Endodermal cell (in vitro differentiated cells): ENCODE measurements around the gene ATP1A4. TPM values are rescaled to one million over a fixed set of nuclear protein-coding genes. Genes with fewer than 3 reads are reported as not detected.

ENCODE experiments used
- DNase-seq: peaks from one replicate; pipeline ENCODE4 v3.0.0-alpha.2; 2017
- H3K27ac ChIP-seq: 2 replicates; pipeline ENCODE4 v1.5.1; 2013; ENCODE audit warnings: mild to moderate bottlenecking, low read depth, low read length, moderate library complexity
- H3K27me3 ChIP-seq: 2 replicates; pipeline ENCODE4 v1.6.1; 2013; ENCODE audit warnings: mild to moderate bottlenecking, low read length, moderate library complexity; ENCODE audit not compliant: insufficient read depth, control insufficient read depth, poor library complexity, severe bottlenecking
- H3K36me3 ChIP-seq: 2 replicates; pipeline ENCODE4 v1.7.0; 2013; ENCODE audit warnings: mild to moderate bottlenecking, low read length, moderate library complexity; ENCODE audit not compliant: control insufficient read depth, insufficient read depth
- H3K4me1 ChIP-seq: one replicate; pipeline ENCODE4 v1.7.0; 2013; ENCODE audit warnings: low read length; ENCODE audit not compliant: control insufficient read depth, insufficient read depth
- H3K4me3 ChIP-seq: 2 replicates; pipeline ENCODE4 v1.5.1; 2013; ENCODE audit warnings: mild to moderate bottlenecking, low read length, moderate library complexity
- H3K9ac ChIP-seq: 2 replicates; pipeline ENCODE4 v1.6.1; 2013; ENCODE audit warnings: mild to moderate bottlenecking, low read length, moderate library complexity; ENCODE audit not compliant: poor library complexity, severe bottlenecking; ENCODE audit errors: extremely low read depth
- H3K9me3 ChIP-seq: 2 replicates; pipeline ENCODE4 v1.6.1; 2013; ENCODE audit warnings: mild to moderate bottlenecking, low read length, moderate library complexity; ENCODE audit not compliant: control insufficient read depth
- H3K27ac Mint-ChIP-seq: 2 replicates; pipeline ENCODE4 v1.8.0; 2020; ENCODE audit warnings: mixed read lengths
- H3K27me3 Mint-ChIP-seq: 2 replicates; pipeline ENCODE4 v1.8.0; 2021; ENCODE audit warnings: mild to moderate bottlenecking, mixed read lengths; ENCODE audit not compliant: insufficient read depth
- H3K36me3 Mint-ChIP-seq: 2 replicates; pipeline ENCODE4 v1.8.0; 2020; ENCODE audit warnings: low read depth, mixed read lengths
- H3K4me1 Mint-ChIP-seq: 2 replicates; pipeline ENCODE4 v1.8.0; 2020; ENCODE audit warnings: mixed read lengths
- H3K4me3 Mint-ChIP-seq: 2 replicates; pipeline ENCODE4 v1.8.0; 2020; ENCODE audit warnings: mild to moderate bottlenecking, moderate library complexity, mixed read lengths
- H3K9me3 Mint-ChIP-seq: 2 replicates; pipeline ENCODE4 v1.8.0; 2020; ENCODE audit warnings: mild to moderate bottlenecking, mixed read lengths
- WGBS, 2 experiments: methylation state at CpG; one replicate each; pipeline versions ENCODE4 v1.1.5 to v1.1.7; 2013; ENCODE audit warnings: missing lambda C conversion rate in 2 of 2, mixed read lengths in 1 of 2; ENCODE audit not compliant: insufficient coverage in 1 of 2, insufficient read length in 1 of 2; 5-methylcytosine and 5-hydroxymethylcytosine counted together
- total RNA-seq, 2 donors: library from RNA; stranded (reverse); fragmentation: NEBNext Ultra II Directional in 1 of 2; extraction: Animal tissue kit (Norgen Biotek cat#: 25700) in 1 of 2; gene quantifications; 2 replicates in 1 of 2; 3 replicates in 1 of 2; pipeline ENCODE4 v1.2.1, GENCODE V29; 2021
- TF ChIP-seq, protein P1 (sequence below): fragments of 200-600 bp; sonication (generic); conservative IDR thresholded peaks from 2 replicates; pipeline ENCODE4 v1.5.0; 2021; ENCODE audit warnings: antibody characterized with exemption, mild to moderate bottlenecking

The ATP1A4 gene
- total RNA-seq, 2 donors from 2014 or later = 0.55 to 0.75 TPM

DNA sequence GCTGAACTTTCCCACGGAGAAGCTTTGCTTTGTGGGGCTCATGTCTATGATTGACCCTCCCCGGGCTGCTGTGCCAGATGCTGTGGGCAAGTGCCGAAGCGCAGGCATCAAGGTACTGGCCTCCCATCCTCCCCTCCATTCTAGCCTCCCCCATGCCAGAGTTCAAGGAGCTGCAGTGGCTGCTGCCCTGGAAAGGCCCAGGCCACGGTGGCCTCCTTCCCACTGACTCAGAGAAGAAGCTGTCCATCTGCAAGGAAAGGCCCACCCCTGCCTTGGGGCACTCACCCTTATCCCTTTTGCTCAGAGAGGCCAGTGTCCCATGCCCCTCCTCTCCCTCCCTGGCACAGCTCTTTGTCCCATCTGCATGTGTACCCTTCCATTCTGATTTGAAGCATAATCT lies 20.9 kb upstream of the ATP1A4 start:
- Mint-ChIP-seq H3K27me3 (no peaks in the 10 kb centered on the region), H3K27ac (no peak overlapping the region), H3K4me1 (no peaks in the 10 kb centered on the region), H3K4me3 (no peak overlapping the region), H3K9me3 (no peaks in the 10 kb centered on the region), H3K36me3 (no peaks in the 10 kb centered on the region)
- H3K9ac ChIP-seq = no peak overlapping the region
- no peak overlapping the region for H3K4me3 ChIP-seq
- TF ChIP-seq, protein P1, sequence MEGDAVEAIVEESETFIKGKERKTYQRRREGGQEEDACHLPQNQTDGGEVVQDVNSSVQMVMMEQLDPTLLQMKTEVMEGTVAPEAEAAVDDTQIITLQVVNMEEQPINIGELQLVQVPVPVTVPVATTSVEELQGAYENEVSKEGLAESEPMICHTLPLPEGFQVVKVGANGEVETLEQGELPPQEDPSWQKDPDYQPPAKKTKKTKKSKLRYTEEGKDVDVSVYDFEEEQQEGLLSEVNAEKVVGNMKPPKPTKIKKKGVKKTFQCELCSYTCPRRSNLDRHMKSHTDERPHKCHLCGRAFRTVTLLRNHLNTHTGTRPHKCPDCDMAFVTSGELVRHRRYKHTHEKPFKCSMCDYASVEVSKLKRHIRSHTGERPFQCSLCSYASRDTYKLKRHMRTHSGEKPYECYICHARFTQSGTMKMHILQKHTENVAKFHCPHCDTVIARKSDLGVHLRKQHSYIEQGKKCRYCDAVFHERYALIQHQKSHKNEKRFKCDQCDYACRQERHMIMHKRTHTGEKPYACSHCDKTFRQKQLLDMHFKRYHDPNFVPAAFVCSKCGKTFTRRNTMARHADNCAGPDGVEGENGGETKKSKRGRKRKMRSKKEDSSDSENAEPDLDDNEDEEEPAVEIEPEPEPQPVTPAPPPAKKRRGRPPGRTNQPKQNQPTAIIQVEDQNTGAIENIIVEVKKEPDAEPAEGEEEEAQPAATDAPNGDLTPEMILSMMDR = no peak
- no peak overlapping the region for H3K27ac ChIP-seq
- no peaks in the 10 kb centered on the region for H3K4me1 ChIP-seq
- WGBS, 2 experiments = 91 to 100% methylated on average over 5 of the region's 5 CpGs
- no peak for DNase-seq
- H3K36me3 ChIP-seq = no peaks in the 10 kb centered on the region
- no peaks in the 10 kb centered on the region for H3K27me3 ChIP-seq
- H3K9me3 ChIP-seq = no peaks in the 10 kb centered on the region

DNA sequence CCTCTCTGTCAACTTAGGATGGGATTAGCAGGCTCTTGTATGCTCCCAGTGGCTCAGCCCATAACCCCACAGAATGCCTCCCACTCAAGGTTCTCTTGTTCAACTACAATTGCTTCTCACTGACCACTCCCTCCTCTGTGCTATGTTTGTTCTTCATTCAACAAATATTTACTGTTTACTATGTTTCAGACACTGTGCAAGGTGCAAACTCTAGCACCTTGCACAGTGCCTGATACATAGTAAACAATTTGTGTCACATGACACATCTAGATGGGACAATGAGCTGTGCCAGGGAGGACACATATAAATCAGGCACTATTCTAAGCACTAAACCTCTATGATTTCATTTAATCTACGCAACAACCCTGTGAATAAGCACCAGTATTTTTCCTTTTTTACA lies 20.5 kb upstream of the ATP1A4 start:
- no peaks in the 10 kb centered on the region for H3K4me1 ChIP-seq
- TF ChIP-seq, protein P1 = no peak
- Mint-ChIP-seq H3K4me3 (no peak overlapping the region), H3K4me1 (no peaks in the 10 kb centered on the region), H3K27me3 (no peaks in the 10 kb centered on the region), H3K36me3 (no peaks in the 10 kb centered on the region), H3K9me3 (no peaks in the 10 kb centered on the region), H3K27ac (no peak overlapping the region)
- no peaks in the 10 kb centered on the region for H3K9me3 ChIP-seq
- WGBS, 2 experiments = 80 to 89% methylated on average over 1 of the region's 1 CpG
- H3K4me3 ChIP-seq = no peak overlapping the region
- H3K27ac ChIP-seq = no peak overlapping the region
- H3K9ac ChIP-seq = no peak overlapping the region
- no peak for DNase-seq
- no peaks in the 10 kb centered on the region for H3K27me3 ChIP-seq
- H3K36me3 ChIP-seq = no peaks in the 10 kb centered on the region

DNA sequence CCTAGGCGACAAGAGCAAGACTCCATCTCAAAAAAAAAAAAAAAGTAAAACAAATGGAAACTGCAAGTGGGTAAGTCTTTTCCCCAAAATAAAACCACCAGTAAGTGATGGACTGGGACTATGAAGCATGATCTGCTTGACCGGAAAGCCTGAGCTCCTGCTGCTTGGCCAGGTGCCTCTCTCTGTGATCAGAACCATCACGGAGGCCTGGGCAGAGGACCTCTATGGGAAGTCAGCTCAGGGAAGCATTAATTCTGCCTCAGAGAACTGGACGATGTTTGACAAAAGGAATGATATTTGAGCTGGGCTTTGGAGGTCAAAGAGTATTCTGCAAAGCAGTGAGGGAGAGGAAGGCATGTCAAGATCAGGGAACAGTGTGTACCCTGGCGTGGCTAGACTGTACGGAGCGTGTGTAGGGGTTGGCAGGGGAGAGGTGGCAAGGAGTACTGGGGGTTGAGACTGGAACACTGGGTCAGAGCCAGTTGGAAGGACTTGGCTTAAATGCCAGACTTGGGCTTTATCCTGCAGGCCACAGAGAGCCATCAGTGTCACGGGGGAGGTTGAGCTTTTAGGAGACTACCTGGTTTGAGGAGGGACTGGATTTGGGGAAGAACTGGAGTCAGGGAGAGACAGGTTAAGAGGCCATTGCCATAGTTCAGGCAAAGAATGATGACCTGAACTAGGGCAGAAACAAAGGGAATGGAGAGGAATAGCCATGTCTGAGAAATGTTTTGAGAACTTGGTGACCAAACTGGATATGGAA lies 19.4 kb upstream of the ATP1A4 start:
- no peak overlapping the region for H3K4me3 Mint-ChIP-seq
- H3K9me3 Mint-ChIP-seq = no peaks in the 10 kb centered on the region
- H3K36me3 ChIP-seq = no peaks in the 10 kb centered on the region
- no peak overlapping the region for H3K27ac Mint-ChIP-seq
- H3K36me3 Mint-ChIP-seq = no peaks in the 10 kb centered on the region
- TF ChIP-seq, protein P1 = no peak
- no peak for DNase-seq
- H3K4me3 ChIP-seq = no peak overlapping the region
- no peaks in the 10 kb centered on the region for H3K4me1 ChIP-seq
- no peaks in the 10 kb centered on the region for H3K9me3 ChIP-seq
- no peak overlapping the region for H3K27ac ChIP-seq
- H3K27me3 Mint-ChIP-seq = no peaks in the 10 kb centered on the region
- no peaks in the 10 kb centered on the region for H3K4me1 Mint-ChIP-seq
- no peak overlapping the region for H3K9ac ChIP-seq
- WGBS, 2 experiments = 92% methylated on average over 5 to 8 of the region's 8 CpGs
- H3K27me3 ChIP-seq = no peaks in the 10 kb centered on the region
